DOHH2 (cell line): ENCODE results near the gene PDCD2L.

ENCODE experiments used
- CTCF ChIP-seq: fragments of 200-600 bp; sonication (generic); IDR thresholded peaks from one replicate; pipeline ENCODE4 v1.5.1; 2014; ENCODE audit warnings: antibody characterized with exemption, mild to moderate bottlenecking, low read depth, low read length; ENCODE audit not compliant: poor library complexity, severe bottlenecking
- EZH2phosphoT487 ChIP-seq: fragments of 200-600 bp; sonication (generic); IDR thresholded peaks from 2 replicates; pipeline ENCODE4 v1.6.1; 2017; ENCODE audit warnings: borderline replicate concordance, mild to moderate bottlenecking, antibody characterized with exemption, low read length, moderate library complexity, mixed read lengths

GRCh38 chr19:34367624-34367957, 36.6 kb upstream of the PDCD2L start:
- TF ChIP-seq CTCF (no peak), EZH2phosphoT487 (no peak)
